Measurements from ENCODE around the gene FBXL17. TPM values are rescaled to one million over a fixed set of nuclear protein-coding genes. Genes with fewer than 3 reads are reported as not detected.

Gene FBXL17
- polyA plus RNA-seq, 2 of the 4 experiments (the other 2 are of a cell fraction) = 8.7 to 9.1 TPM

DNA sequence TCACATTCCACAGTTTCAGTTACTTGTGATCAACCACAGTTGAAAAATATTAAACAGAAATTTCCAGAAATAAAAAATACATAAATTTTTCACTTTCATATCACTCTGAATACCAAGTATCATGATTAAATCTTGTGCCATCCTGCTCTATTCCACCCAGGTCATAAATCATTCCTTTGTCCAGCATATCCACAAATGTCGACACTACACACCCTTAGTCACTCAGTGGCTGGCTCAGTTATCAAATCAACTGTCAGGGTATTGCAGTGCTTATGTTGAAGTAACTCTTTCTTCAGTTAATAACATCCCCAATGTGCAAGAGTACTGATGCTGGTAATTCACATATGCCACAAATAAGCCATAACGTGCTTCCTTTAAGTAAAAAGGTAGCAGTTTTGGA, 115.7 kb downstream of the FBXL17 start:
- DNase-seq (ENCODE audit: low read depth in 1 of 2, low spot score in 1 of 2) (peak in 1 of 2 experiments; percentile 24), FAIRE-seq (no peak), ATAC-seq (peak; percentile 30 to 59; a peak in 1 of 6 replicates)
- POLR2A ChIA-PET = no interaction called here
- CTCF ChIA-PET = no interaction called here
- H3K4me1 ChIP-seq = no peaks in the 10 kb centered on the region
- H3K9me3 ChIP-seq = no peaks in the 10 kb centered on the region
- no peak overlapping the region for H3K27ac ChIP-seq
- WGBS (ENCODE audit: missing lambda C conversion rate) = 84% methylated on average over 2 of the region's 2 CpGs
- no peak overlapping the region for H3K4me2 ChIP-seq
- TF ChIP-seq NPAS2 (CRISPR knock-in tag; IDR thresholded peaks at IDR 0.05; ENCODE audit: borderline replicate concordance) (no peak), FOSL2 (IDR thresholded peaks at IDR 0.05) (no peak), FOSL2 (CRISPR knock-in tag; IDR thresholded peaks at IDR 0.05) (no peak), GATA3 (IDR thresholded peaks at IDR 0.05; ENCODE audit: borderline replicate concordance) (no peak)
- H3K4me3 ChIP-seq = no peak overlapping the region

DNA sequence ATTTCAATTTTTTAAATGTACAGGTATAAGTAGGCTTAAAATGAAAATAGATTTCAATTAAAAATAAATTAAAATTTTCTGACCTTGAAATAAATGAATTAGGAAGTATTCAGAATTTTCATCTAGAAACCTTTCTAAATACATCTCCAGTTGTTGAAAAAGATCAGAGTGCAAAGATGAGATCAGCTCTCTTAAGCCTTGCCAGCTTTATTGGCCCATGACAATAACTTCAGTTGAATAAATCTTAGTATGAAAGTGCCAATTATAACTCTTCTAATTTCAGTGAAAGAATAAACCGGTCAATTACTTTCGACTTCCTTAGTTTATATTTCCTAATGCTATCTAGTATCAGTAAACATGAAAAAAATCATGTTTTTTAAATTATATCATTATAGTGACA, 117.4 kb downstream of the FBXL17 start:
- 91% methylated on average over 2 of the region's 2 CpGs for WGBS (ENCODE audit: missing lambda C conversion rate)
- no peak for FAIRE-seq
- H3K9me3 ChIP-seq = no peaks in the 10 kb centered on the region
- no peak overlapping the region for H3K4me2 ChIP-seq
- TF ChIP-seq HOXA7 (CRISPR knock-in tag; IDR thresholded peaks at IDR 0.05) (no peak), TP53 (CRISPR knock-in tag; IDR thresholded peaks at IDR 0.05) (no peak), CBX2 (IDR thresholded peaks at IDR 0.05; ENCODE audit: borderline replicate concordance, low read depth) (no peak), REST (IDR thresholded peaks at IDR 0.05) (no peak), MAX (IDR thresholded peaks at IDR 0.05) (no peak), GATA3 (IDR thresholded peaks at IDR 0.05; ENCODE audit: borderline replicate concordance) (no peak), BHLHE40 (IDR thresholded peaks at IDR 0.05; ENCODE audit: low read depth, low read length) (no peak), ZFP36 (IDR thresholded peaks at IDR 0.05; ENCODE audit: borderline replicate concordance, partially characterized antibody) (no peak), NR3C1 (IDR thresholded peaks at IDR 0.05) (no peak), RFX5 (IDR thresholded peaks at IDR 0.05) (no peak), ATOH8 (CRISPR knock-in tag; IDR thresholded peaks at IDR 0.05; ENCODE audit: low read depth) (no peak), PHF8 (IDR thresholded peaks at IDR 0.05; ENCODE audit: borderline replicate concordance, low read depth) (no peak), HOXB5 (CRISPR knock-in tag; IDR thresholded peaks at IDR 0.05) (no peak)
- CTCF ChIA-PET = no interaction called here
- DNase-seq (ENCODE audit: low read depth in 1 of 2, low spot score in 1 of 2) = no peak
- no peak overlapping the region for H3K4me3 ChIP-seq
- H3K27ac ChIP-seq = no peak overlapping the region
- POLR2A ChIA-PET = no interaction called here
- no peaks in the 10 kb centered on the region for H3K4me1 ChIP-seq
- ATAC-seq = no peak

DNA sequence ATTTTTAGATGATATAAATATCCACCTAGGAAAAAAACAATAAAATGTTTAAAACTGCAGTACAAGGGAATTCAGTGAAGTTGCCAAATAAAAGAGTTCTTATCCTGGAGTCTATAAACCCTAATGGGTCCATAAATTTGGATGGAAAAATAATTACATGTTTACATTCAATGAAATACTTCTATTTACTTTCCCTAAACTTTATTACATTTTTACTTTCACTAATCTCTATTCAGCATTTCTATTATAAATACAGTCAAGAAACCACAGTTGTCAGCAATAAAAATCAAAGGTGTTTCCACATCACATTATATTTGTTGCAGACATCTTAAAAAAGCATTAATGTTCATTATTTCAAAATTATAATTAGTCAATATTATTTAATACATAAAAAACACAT, 118.6 kb downstream of the FBXL17 start:
- Histone ChIP-seq H3K4me2 (no peak overlapping the region), H3K4me1 (no peaks in the 10 kb centered on the region), H3K4me3 (no peak overlapping the region), H3K9me3 (no peaks in the 10 kb centered on the region), H3K27ac (no peak overlapping the region)
- TF ChIP-seq GATA3 (IDR thresholded peaks at IDR 0.05; ENCODE audit: borderline replicate concordance) (no peak), PBX3 (IDR thresholded peaks at IDR 0.05) (no peak), FOXS1 (CRISPR knock-in tag; IDR thresholded peaks at IDR 0.05) (no peak), JUNB (IDR thresholded peaks at IDR 0.05) (no peak), SREBF2 (IDR thresholded peaks at IDR 0.05) (no peak), BHLHE40 (IDR thresholded peaks at IDR 0.05; ENCODE audit: low read depth, low read length) (no peak), HOXA7 (CRISPR knock-in tag; IDR thresholded peaks at IDR 0.05) (no peak), MAFK (IDR thresholded peaks at IDR 0.05; ENCODE audit: partially characterized antibody) (peak; percentile 32), HOXB5 (CRISPR knock-in tag; IDR thresholded peaks at IDR 0.05) (no peak)
- FAIRE-seq = no peak
- ATAC-seq = no peak
- ChIA-PET CTCF (no interaction called here), POLR2A (no interaction called here)
- DNase-seq (ENCODE audit: low read depth in 1 of 2, low spot score in 1 of 2) = no peak

Measured in A549 (cell line).